Colon (tissue), 2 donors: ENCODE data around the gene DCPS.
"Not testable (repeated sequence)": the region's sequence is repeated elsewhere in the genome, so short reads cannot be mapped to it uniquely, and the experiment has no call there.

ENCODE experiments used
- FAIRE-seq: peaks from 2 replicates; lab custom pipeline; 2012; peaks lifted over from hg19 to GRCh38; lab: Jason Lieb, UNC
- donor health status: control.
- donor health status: control.

Gene DCPS

GRCh38 chr11:126361400-126361799, 57.5 kb downstream of the DCPS start:
- no peak for FAIRE-seq

GRCh38 chr11:126362879-126363655, 59.2 kb downstream of the DCPS start:
- FAIRE-seq = no peak

- no peak for FAIRE-seq
These were observed 59.9 kb downstream of the DCPS start for GRCh38 chr11:126363706-126364248.

GRCh38 chr11:126364735-126365134, 60.9 kb downstream of the DCPS start:
- FAIRE-seq = not testable (repeated sequence)

GRCh38 chr11:126365508-126365907, 61.6 kb downstream of the DCPS start:
- not testable (repeated sequence) for FAIRE-seq

GRCh38 chr11:126366064-126366822, 62.4 kb downstream of the DCPS start:
- no peak for FAIRE-seq

GRCh38 chr11:126366823-126367654, 63.2 kb downstream of the DCPS start:
- not testable (repeated sequence) for FAIRE-seq

GRCh38 chr11:126367806-126368205, 63.9 kb downstream of the DCPS start:
- not testable (repeated sequence) for FAIRE-seq

- FAIRE-seq = not testable (repeated sequence)
These were observed 64.7 kb downstream of the DCPS start for GRCh38 chr11:126368336-126369119.

GRCh38 chr11:126370016-126370415, 66.2 kb downstream of the DCPS start:
- FAIRE-seq = no peak

- FAIRE-seq = no peak
These were observed 67.7 kb downstream of the DCPS start for GRCh38 chr11:126371595-126371994.

- FAIRE-seq = not testable (repeated sequence)
These were observed 69.7 kb downstream of the DCPS start for GRCh38 chr11:126373389-126374066.

- not testable (repeated sequence) for FAIRE-seq
These were observed 70.9 kb downstream of the DCPS start for GRCh38 chr11:126374562-126375300.

GRCh38 chr11:126375726-126376125, 71.9 kb downstream of the DCPS start:
- FAIRE-seq = no peak

GRCh38 chr11:126378763-126379162, 74.9 kb downstream of the DCPS start:
- FAIRE-seq = no peak

- no peak for FAIRE-seq
These were observed 77.0 kb downstream of the DCPS start for GRCh38 chr11:126380909-126381308.

GRCh38 chr11:126381960-126382359, 78.1 kb downstream of the DCPS start:
- not testable (repeated sequence) for FAIRE-seq

GRCh38 chr11:126382641-126383040, 78.8 kb downstream of the DCPS start:
- not testable (repeated sequence) for FAIRE-seq

- FAIRE-seq = no peak
These were observed 79.8 kb downstream of the DCPS start for GRCh38 chr11:126383339-126384335.
